Astrocyte (in vitro differentiated cells and primary cell): ENCODE data around the gene RAP1GAP. TPM values are rescaled to one million over a fixed set of nuclear protein-coding genes. Genes with fewer than 3 reads are reported as not detected.

ENCODE experiments used
- DNase-seq: peaks from one replicate; pipeline ENCODE4 v3.0.0-alpha.2; 2010; ENCODE audit warnings: low read depth
- FAIRE-seq: peaks from 2 replicates; lab custom pipeline; 2011; peaks lifted over from hg19 to GRCh38; lab: Jason Lieb, UNC
- H2AFZ ChIP-seq: 2 replicates; pipeline ENCODE4 v1.6.0; 2012; ENCODE audit warnings: low read depth, low read length, inconsistent platforms
- H3K27ac ChIP-seq: 2 replicates; pipeline ENCODE4 v1.5.1; 2011; ENCODE audit warnings: low read depth, low read length, inconsistent platforms
- H3K27me3 ChIP-seq: 2 replicates; pipeline ENCODE4 v1.6.0; 2011; ENCODE audit warnings: low read length, inconsistent platforms; ENCODE audit not compliant: insufficient read depth
- H3K36me3 ChIP-seq: 2 replicates; pipeline ENCODE4 v1.5.1; 2011; ENCODE audit warnings: low read length, inconsistent platforms; ENCODE audit not compliant: insufficient read depth
- H3K4me1 ChIP-seq: 2 replicates; pipeline ENCODE4 v1.5.1; 2011; ENCODE audit warnings: low read length, inconsistent platforms; ENCODE audit not compliant: insufficient read depth
- H3K4me2 ChIP-seq: 2 replicates; pipeline ENCODE4 v1.6.0; 2012; ENCODE audit warnings: low read length, inconsistent platforms
- H3K4me3 ChIP-seq: 2 replicates; pipeline ENCODE4 v1.5.1; 2011; ENCODE audit warnings: low read depth, mild to moderate bottlenecking, low read length, inconsistent platforms; ENCODE audit not compliant: insufficient read depth
- H3K79me2 ChIP-seq: 2 replicates; pipeline ENCODE4 v1.6.0; 2012; ENCODE audit warnings: mild to moderate bottlenecking, low read length, inconsistent platforms; ENCODE audit not compliant: insufficient read depth
- H3K9ac ChIP-seq: 2 replicates; pipeline ENCODE4 v1.6.0; 2012; ENCODE audit warnings: mild to moderate bottlenecking, low read length, inconsistent platforms
- H3K9me3 ChIP-seq: 2 replicates; pipeline ENCODE4 v1.5.1; 2012; ENCODE audit warnings: low read depth, mild to moderate bottlenecking, low read length, inconsistent platforms; ENCODE audit not compliant: insufficient read depth
- H4K20me1 ChIP-seq: 2 replicates; pipeline ENCODE4 v1.6.0; 2012; ENCODE audit warnings: low read length, inconsistent platforms; ENCODE audit not compliant: insufficient read depth
- H3K27ac Mint-ChIP-seq: one replicate; pipeline ENCODE4 v1.8.0; 2021; ENCODE audit warnings: mild to moderate bottlenecking, mixed read lengths; ENCODE audit not compliant: unreplicated experiment
- H3K27me3 Mint-ChIP-seq: one replicate; pipeline ENCODE4 v1.8.0; 2021; ENCODE audit warnings: low read depth, mixed read lengths; ENCODE audit not compliant: unreplicated experiment
- H3K36me3 Mint-ChIP-seq: one replicate; pipeline ENCODE4 v1.8.0; 2021; ENCODE audit warnings: low read depth, mixed read lengths; ENCODE audit not compliant: unreplicated experiment
- H3K4me1 Mint-ChIP-seq: one replicate; pipeline ENCODE4 v1.8.0; 2021; ENCODE audit warnings: low read depth, mixed read lengths; ENCODE audit not compliant: unreplicated experiment
- H3K4me3 Mint-ChIP-seq: one replicate; pipeline ENCODE4 v1.8.0; 2021; ENCODE audit warnings: mild to moderate bottlenecking, moderate library complexity, mixed read lengths; ENCODE audit not compliant: unreplicated experiment
- H3K9me3 Mint-ChIP-seq: one replicate; pipeline ENCODE4 v1.8.0; 2021; ENCODE audit warnings: mild to moderate bottlenecking, mixed read lengths; ENCODE audit not compliant: unreplicated experiment
- EZH2 ChIP-seq: IDR thresholded peaks from 2 replicates; pipeline ENCODE4 v1.6.1; 2012; ENCODE audit warnings: mild to moderate bottlenecking, low read length, inconsistent platforms; ENCODE audit not compliant: insufficient read depth
- total RNA-seq: library from RNA; stranded (reverse); gene quantifications from 2 replicates; pipeline ENCODE4 v1.2.1, GENCODE V29; 2021
- TF ChIP-seq, protein P1 (sequence below): IDR thresholded peaks from 2 replicates; pipeline ENCODE4 v1.5.1; 2011; ENCODE audit warnings: low read depth, mild to moderate bottlenecking, inconsistent platforms, low read length, moderate library complexity; ENCODE audit not compliant: insufficient read depth

RAP1GAP gene
- total RNA-seq, 1 donor from 2014 or later: 3.2 TPM

DNA sequence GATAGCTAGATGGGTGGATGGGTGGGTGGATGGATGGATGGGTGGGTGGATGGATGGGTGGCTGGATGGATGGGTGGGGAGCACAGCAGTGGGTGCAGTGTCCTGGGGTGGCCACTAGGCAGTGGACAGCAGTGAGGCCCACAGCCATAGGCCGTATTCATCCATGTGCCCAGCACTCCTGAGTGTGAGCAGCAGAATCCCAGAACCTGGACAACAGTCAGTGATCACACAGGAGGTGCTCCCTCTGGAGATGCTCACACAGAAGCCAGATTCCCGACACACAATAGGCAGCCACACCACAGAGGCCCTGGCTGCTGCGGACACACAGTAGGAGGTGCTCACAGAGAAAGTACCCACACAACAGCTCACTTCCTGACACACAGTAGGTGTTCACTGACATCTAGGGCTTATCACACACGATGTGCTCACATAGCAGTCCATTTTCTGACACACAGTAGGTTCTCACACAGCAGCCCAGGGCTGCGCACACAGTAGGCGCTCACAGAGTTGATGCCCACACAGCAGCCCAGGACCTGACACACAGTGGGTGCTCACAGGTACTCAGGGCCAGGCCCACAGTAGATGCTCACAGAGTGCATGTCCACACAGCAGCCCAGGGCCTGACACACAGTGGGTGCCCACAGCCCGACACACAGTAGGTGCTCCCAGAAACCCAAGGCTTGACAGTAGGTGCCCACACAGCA lies 64.0 kb downstream of the RAP1GAP start:
- FAIRE-seq (no peak), DNase-seq (no peak)
- Mint-ChIP-seq H3K36me3 (peaks cover 3% of the 10 kb centered on the region), H3K9me3 (no peaks in the 10 kb centered on the region), H3K4me3 (no peak overlapping the region), H3K27me3 (peaks cover 20% of the 10 kb centered on the region), H3K27ac (no peak overlapping the region), H3K4me1 (peaks cover 5% of the 10 kb centered on the region)
- H3K4me3 ChIP-seq: no peak overlapping the region
- no peak overlapping the region for H2AFZ ChIP-seq
- H3K27ac ChIP-seq: no peak overlapping the region
- no peaks in the 10 kb centered on the region for H4K20me1 ChIP-seq
- H3K9ac ChIP-seq: no peak overlapping the region
- no peak overlapping the region for H3K4me2 ChIP-seq
- no peaks in the 10 kb centered on the region for H3K36me3 ChIP-seq
- H3K9me3 ChIP-seq: no peaks in the 10 kb centered on the region
- H3K27me3 ChIP-seq: no peaks in the 10 kb centered on the region
- no peaks in the 10 kb centered on the region for H3K79me2 ChIP-seq
- no peaks in the 10 kb centered on the region for H3K4me1 ChIP-seq
- TF ChIP-seq, protein P1, sequence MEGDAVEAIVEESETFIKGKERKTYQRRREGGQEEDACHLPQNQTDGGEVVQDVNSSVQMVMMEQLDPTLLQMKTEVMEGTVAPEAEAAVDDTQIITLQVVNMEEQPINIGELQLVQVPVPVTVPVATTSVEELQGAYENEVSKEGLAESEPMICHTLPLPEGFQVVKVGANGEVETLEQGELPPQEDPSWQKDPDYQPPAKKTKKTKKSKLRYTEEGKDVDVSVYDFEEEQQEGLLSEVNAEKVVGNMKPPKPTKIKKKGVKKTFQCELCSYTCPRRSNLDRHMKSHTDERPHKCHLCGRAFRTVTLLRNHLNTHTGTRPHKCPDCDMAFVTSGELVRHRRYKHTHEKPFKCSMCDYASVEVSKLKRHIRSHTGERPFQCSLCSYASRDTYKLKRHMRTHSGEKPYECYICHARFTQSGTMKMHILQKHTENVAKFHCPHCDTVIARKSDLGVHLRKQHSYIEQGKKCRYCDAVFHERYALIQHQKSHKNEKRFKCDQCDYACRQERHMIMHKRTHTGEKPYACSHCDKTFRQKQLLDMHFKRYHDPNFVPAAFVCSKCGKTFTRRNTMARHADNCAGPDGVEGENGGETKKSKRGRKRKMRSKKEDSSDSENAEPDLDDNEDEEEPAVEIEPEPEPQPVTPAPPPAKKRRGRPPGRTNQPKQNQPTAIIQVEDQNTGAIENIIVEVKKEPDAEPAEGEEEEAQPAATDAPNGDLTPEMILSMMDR: no peak
- no peak for TF ChIP-seq EZH2

DNA sequence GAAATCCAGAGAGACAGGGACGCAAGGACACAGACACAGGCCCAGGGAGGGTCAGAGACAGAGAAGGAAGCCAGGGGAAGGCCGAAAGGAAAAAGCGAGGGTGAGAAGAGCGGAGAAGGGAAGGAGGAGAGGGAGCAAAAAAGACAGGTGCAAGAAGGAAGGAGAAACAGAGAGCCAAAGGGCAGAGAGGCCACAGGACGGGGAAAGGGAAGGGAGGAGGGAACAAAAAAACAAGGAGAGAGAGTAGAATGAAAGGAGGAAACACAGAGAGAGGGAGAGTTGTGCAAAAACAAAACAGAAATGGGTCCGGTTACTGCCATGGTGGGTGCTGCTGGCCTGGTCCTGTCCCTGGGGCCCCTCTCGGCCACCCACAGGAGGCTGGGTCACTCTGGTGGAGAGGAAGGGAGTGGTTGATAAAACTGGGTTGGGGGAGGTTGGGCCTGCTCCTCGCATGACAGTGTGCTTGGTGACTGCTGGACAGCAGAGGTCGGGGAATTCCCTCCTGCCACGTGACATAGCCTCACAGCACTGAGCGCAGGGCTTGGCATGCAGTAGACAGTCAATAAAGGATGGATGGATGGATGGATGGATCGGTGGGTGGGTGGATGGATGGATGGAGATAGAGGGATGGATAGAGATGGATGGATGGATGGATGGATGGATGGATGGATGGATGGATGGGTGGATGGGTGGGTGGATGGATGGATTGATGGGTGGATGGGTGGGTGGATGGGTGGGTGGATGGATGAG lies 64.8 kb downstream of the RAP1GAP start:
- Histone ChIP-seq H3K4me3 (no peak overlapping the region), H3K79me2 (no peaks in the 10 kb centered on the region), H2AFZ (no peak overlapping the region), H3K9ac (no peak overlapping the region), H3K4me1 (no peaks in the 10 kb centered on the region), H3K27ac (no peak overlapping the region), H3K36me3 (no peaks in the 10 kb centered on the region), H4K20me1 (no peaks in the 10 kb centered on the region), H3K4me2 (no peak overlapping the region), H3K27me3 (no peaks in the 10 kb centered on the region), H3K9me3 (no peaks in the 10 kb centered on the region)
- H3K9me3 Mint-ChIP-seq: no peaks in the 10 kb centered on the region
- FAIRE-seq (no peak), DNase-seq (no peak)
- H3K27ac Mint-ChIP-seq: no peak overlapping the region
- peaks cover 3% of the 10 kb centered on the region for H3K36me3 Mint-ChIP-seq
- H3K4me3 Mint-ChIP-seq: no peak overlapping the region
- TF ChIP-seq, protein P1: no peak
- no peak for TF ChIP-seq EZH2
- H3K27me3 Mint-ChIP-seq: peaks cover 26% of the 10 kb centered on the region
- H3K4me1 Mint-ChIP-seq: peaks cover 5% of the 10 kb centered on the region
